DOHH2 (cell line): ENCODE results near the gene KANK4.

ENCODE experiments used
- CTCF ChIP-seq: fragments of 200-600 bp; sonication (generic); IDR thresholded peaks from one replicate; pipeline ENCODE4 v1.5.1; 2014; ENCODE audit warnings: antibody characterized with exemption, mild to moderate bottlenecking, low read depth, low read length; ENCODE audit not compliant: poor library complexity, severe bottlenecking
- EZH2phosphoT487 ChIP-seq: fragments of 200-600 bp; sonication (generic); IDR thresholded peaks from 2 replicates; pipeline ENCODE4 v1.6.1; 2017; ENCODE audit warnings: borderline replicate concordance, mild to moderate bottlenecking, antibody characterized with exemption, low read length, moderate library complexity, mixed read lengths

GRCh38 chr1:62336638-62336994, 17.4 kb upstream of the KANK4 start:
- TF ChIP-seq CTCF (no peak), EZH2phosphoT487 (no peak)
